Prostate gland (tissue), 2 donors: ENCODE results near the gene KRTAP26-1. TPM values are rescaled to one million over a fixed set of nuclear protein-coding genes. Genes with fewer than 3 reads are reported as not detected.

Source experiments
- small RNA-seq, 2 donors: library from RNA; depleted of rRNA; stranded (forward); fragments of <200 nt; gene quantifications; one replicate each; pipeline ENCODE3, GENCODE V24; 2016
- total RNA-seq, 2 donors: library from RNA; depleted of rRNA; stranded (reverse); fragments of >200 nt; gene quantifications; one replicate each; pipeline ENCODE4 v1.1.0, GENCODE V29; 2016

KRTAP26-1 gene
- total RNA-seq, 2 donors from 2014 or later, result not detected

Small RNA genes within 50 kb of the gene (small RNA-seq; reads per million reads assigned to genes)
- 0 reads per million in 2 donors for gene KRTAP23-1

Other genes with a start within 250 kb of the KRTAP26-1 start
- gene CLDN17, start 153.5 kb downstream of the KRTAP26-1 start, total RNA-seq, result not detected
- gene CLDN8, start 104.2 kb downstream of the KRTAP26-1 start, total RNA-seq, result 10 to 100 TPM in 1 of 2 donors, 1 to 10 TPM in 1; 6.9 to 16.7 TPM
- gene KRTAP24-1, start 37.4 kb downstream of the KRTAP26-1 start, total RNA-seq, result not detected
- gene KRTAP25-1, start 30.8 kb downstream of the KRTAP26-1 start, total RNA-seq, result not detected
- not detected for gene KRTAP27-1, start 17.4 kb upstream of the KRTAP26-1 start, total RNA-seq
- not detected for gene KRTAP23-1, start 28.3 kb upstream of the KRTAP26-1 start, total RNA-seq
- not detected for gene KRTAP13-2, start 52.0 kb upstream of the KRTAP26-1 start, total RNA-seq
- gene KRTAP13-1, start 75.7 kb upstream of the KRTAP26-1 start, total RNA-seq, result not detected
- gene KRTAP13-3, start 105.6 kb upstream of the KRTAP26-1 start, total RNA-seq, result not detected
- not detected for gene KRTAP13-4, start 109.9 kb upstream of the KRTAP26-1 start, total RNA-seq
- gene KRTAP15-1, start 120.0 kb upstream of the KRTAP26-1 start, total RNA-seq, result not detected
- not detected for gene KRTAP19-1, start 160.1 kb upstream of the KRTAP26-1 start, total RNA-seq
- not detected for gene KRTAP19-2, start 167.1 kb upstream of the KRTAP26-1 start, total RNA-seq
- not detected for gene KRTAP19-3, start 171.7 kb upstream of the KRTAP26-1 start, total RNA-seq
- gene KRTAP19-4, start 176.8 kb upstream of the KRTAP26-1 start, total RNA-seq, result not detected
- not detected for gene KRTAP19-5, start 181.8 kb upstream of the KRTAP26-1 start, total RNA-seq
- not detected for gene KRTAP19-6, start 221.5 kb upstream of the KRTAP26-1 start, total RNA-seq
- not detected for gene KRTAP19-7, start 241.0 kb upstream of the KRTAP26-1 start, total RNA-seq